Skeletal muscle satellite cell (primary cell): ENCODE measurements around the gene MFSD2A. TPM values are rescaled to one million over a fixed set of nuclear protein-coding genes. Genes with fewer than 3 reads are reported as not detected.

Experiments used
- small RNA-seq: library from RNA; depleted of rRNA; stranded (forward); fragments of <200 nt; gene quantifications from one replicate; pipeline ENCODE3, GENCODE V24; 2012

MFSD2A gene

Small RNA genes lying within 50 kb of the gene (small RNA-seq; reads per million reads assigned to genes)
- not detected for gene RF00019
